Mesendoderm (in vitro differentiated cells): ENCODE data around the gene RBCK1.

Source experiments
- DNase-seq: peaks from one replicate; pipeline ENCODE4 v3.0.0; 2013
- H2AK5ac ChIP-seq: 2 replicates; pipeline ENCODE4 v1.6.1; 2013; ENCODE audit warnings: low read length, inconsistent platforms
- H2BK120ac ChIP-seq: 2 replicates; pipeline ENCODE4 v1.6.1; 2013; ENCODE audit warnings: low read depth, mild to moderate bottlenecking, low read length, moderate library complexity, mixed read lengths
- H2BK15ac ChIP-seq: replicated peaks from 2 replicates; pipeline ENCODE4 v1.6.1; 2013; ENCODE audit warnings: low read depth, mild to moderate bottlenecking, moderate library complexity
- H2BK5ac ChIP-seq: 2 replicates; pipeline ENCODE4 v1.6.1; 2013; ENCODE audit warnings: low read length, inconsistent platforms
- H3K18ac ChIP-seq: 2 replicates; pipeline ENCODE4 v1.6.1; 2013; ENCODE audit warnings: mild to moderate bottlenecking, low read length, mixed read lengths
- H3K23ac ChIP-seq: one replicate; pipeline ENCODE4 v1.6.1; 2013; ENCODE audit warnings: low read length
- H3K27ac ChIP-seq: 2 replicates; pipeline ENCODE4 v1.5.1; 2013; ENCODE audit warnings: low read depth, mild to moderate bottlenecking, inconsistent platforms, low read length, moderate library complexity
- H3K27me3 ChIP-seq: 2 replicates; pipeline ENCODE4 v1.6.1; 2013; ENCODE audit warnings: low read length, control low read depth, mild to moderate bottlenecking, inconsistent platforms; ENCODE audit not compliant: insufficient read depth, poor library complexity
- H3K36me3 ChIP-seq: 2 replicates; pipeline ENCODE4 v1.6.1; 2013; ENCODE audit warnings: low read length, inconsistent platforms; ENCODE audit not compliant: control insufficient read depth, insufficient read depth
- H3K4ac ChIP-seq: one replicate; pipeline ENCODE4 v1.6.1; 2013; ENCODE audit warnings: low read depth, mild to moderate bottlenecking, low read length, moderate library complexity
- H3K4me1 ChIP-seq: 2 replicates; pipeline ENCODE4 v1.6.1; 2013; ENCODE audit warnings: low read depth, low read length, inconsistent platforms; ENCODE audit not compliant: control insufficient read depth
- H3K4me2 ChIP-seq: 2 replicates; pipeline ENCODE4 v1.6.1; 2013; ENCODE audit warnings: low read length
- H3K4me3 ChIP-seq: 2 replicates; pipeline ENCODE4 v1.5.1; 2013; ENCODE audit warnings: mild to moderate bottlenecking, low read length
- H3K56ac ChIP-seq: one replicate; pipeline ENCODE4 v1.6.1; 2013; ENCODE audit warnings: low read length
- H3K79me1 ChIP-seq: 2 replicates; pipeline ENCODE4 v1.6.1; 2013; ENCODE audit warnings: low read length, inconsistent platforms
- H3K79me2 ChIP-seq: 2 replicates; pipeline ENCODE4 v1.6.1; 2013; ENCODE audit warnings: mild to moderate bottlenecking, low read length; ENCODE audit not compliant: control insufficient read depth, insufficient read depth
- H3K9ac ChIP-seq: 2 replicates; pipeline ENCODE4 v1.6.1; 2013; ENCODE audit warnings: low read length, inconsistent platforms
- H4K5ac ChIP-seq: one replicate; pipeline ENCODE4 v1.6.1; 2013; ENCODE audit warnings: low read length
- H4K8ac ChIP-seq: one replicate; pipeline ENCODE4 v1.6.1; 2013; ENCODE audit warnings: low read depth, mild to moderate bottlenecking, control low read depth, low read length, moderate library complexity
- WGBS: extraction: QIAGEN DNeasy Blood & Tissue Kit; methylation state at CpG from one replicate; pipeline ENCODE4 v1.1.7; 2013; ENCODE audit warnings: low lambda C conversion rate, missing lambda C conversion rate; ENCODE audit not compliant: insufficient coverage; ENCODE audit errors: extremely low coverage; 5-methylcytosine and 5-hydroxymethylcytosine counted together

The RBCK1 gene

GRCh38 chr20:428658-429200, 20.6 kb downstream of the RBCK1 start:
- Histone ChIP-seq H3K4me2 (no peak overlapping the region), H4K5ac (no peak overlapping the region), H3K23ac (no peak overlapping the region), H3K9ac (no peak overlapping the region), H3K56ac (no peak overlapping the region), H3K18ac (no peak overlapping the region), H4K8ac (no peak overlapping the region), H2AK5ac (no peak overlapping the region), H3K27ac (no peak overlapping the region), H3K36me3 (peaks cover 6% of the 10 kb centered on the region), H3K4me3 (no peak overlapping the region), H3K79me2 (no peaks in the 10 kb centered on the region), H2BK5ac (no peak overlapping the region), H2BK15ac (no peak overlapping the region), H3K27me3 (no peaks in the 10 kb centered on the region), H3K4me1 (no peaks in the 10 kb centered on the region), H3K4ac (no peak overlapping the region), H2BK120ac (no peak overlapping the region), H3K79me1 (no peaks in the 10 kb centered on the region)
- WGBS: no CpG with 5 or more reads among the region's 14 CpGs
- no peak for DNase-seq

- no peak overlapping the region for H2BK5ac ChIP-seq
- H3K4ac ChIP-seq: no peak overlapping the region
- no peak for DNase-seq
- H2BK15ac ChIP-seq: no peak overlapping the region
- H3K4me1 ChIP-seq: no peaks in the 10 kb centered on the region
- H3K27me3 ChIP-seq: no peaks in the 10 kb centered on the region
- no peak overlapping the region for H2AK5ac ChIP-seq
- no peak overlapping the region for H3K4me2 ChIP-seq
- no peak overlapping the region for H3K4me3 ChIP-seq
- no peak overlapping the region for H2BK120ac ChIP-seq
- no CpG with 5 or more reads among the region's 21 CpGs for WGBS
- no peak overlapping the region for H3K23ac ChIP-seq
- H4K5ac ChIP-seq: no peak overlapping the region
- H3K79me1 ChIP-seq: no peaks in the 10 kb centered on the region
- H4K8ac ChIP-seq: no peak overlapping the region
- H3K36me3 ChIP-seq: peaks cover 4% of the 10 kb centered on the region
- no peaks in the 10 kb centered on the region for H3K79me2 ChIP-seq
- H3K18ac ChIP-seq: no peak overlapping the region
- no peak overlapping the region for H3K9ac ChIP-seq
- H3K27ac ChIP-seq: no peak overlapping the region
- H3K56ac ChIP-seq: no peak overlapping the region
Measured at GRCh38 chr20:430091-430999, 22.2 kb downstream of the RBCK1 start.

GRCh38 chr20:431012-431904, 23.2 kb downstream of the RBCK1 start:
- H3K18ac ChIP-seq: no peak overlapping the region
- no peaks in the 10 kb centered on the region for H3K4me1 ChIP-seq
- no peaks in the 10 kb centered on the region for H3K79me2 ChIP-seq
- no peak overlapping the region for H3K4me3 ChIP-seq
- H2BK5ac ChIP-seq: no peak overlapping the region
- H3K23ac ChIP-seq: no peak overlapping the region
- no peaks in the 10 kb centered on the region for H3K27me3 ChIP-seq
- no peak overlapping the region for H4K5ac ChIP-seq
- H3K27ac ChIP-seq: no peak overlapping the region
- no peak overlapping the region for H3K4me2 ChIP-seq
- H3K4ac ChIP-seq: no peak overlapping the region
- H3K79me1 ChIP-seq: no peaks in the 10 kb centered on the region
- WGBS: no CpG with 5 or more reads among the region's 17 CpGs
- no peak overlapping the region for H2BK120ac ChIP-seq
- H3K9ac ChIP-seq: no peak overlapping the region
- no peak overlapping the region for H2AK5ac ChIP-seq
- no peak overlapping the region for H2BK15ac ChIP-seq
- peak; percentile 87 for DNase-seq
- no peak overlapping the region for H3K56ac ChIP-seq
- H3K36me3 ChIP-seq: peaks cover 4% of the 10 kb centered on the region
- H4K8ac ChIP-seq: no peak overlapping the region

DNA sequence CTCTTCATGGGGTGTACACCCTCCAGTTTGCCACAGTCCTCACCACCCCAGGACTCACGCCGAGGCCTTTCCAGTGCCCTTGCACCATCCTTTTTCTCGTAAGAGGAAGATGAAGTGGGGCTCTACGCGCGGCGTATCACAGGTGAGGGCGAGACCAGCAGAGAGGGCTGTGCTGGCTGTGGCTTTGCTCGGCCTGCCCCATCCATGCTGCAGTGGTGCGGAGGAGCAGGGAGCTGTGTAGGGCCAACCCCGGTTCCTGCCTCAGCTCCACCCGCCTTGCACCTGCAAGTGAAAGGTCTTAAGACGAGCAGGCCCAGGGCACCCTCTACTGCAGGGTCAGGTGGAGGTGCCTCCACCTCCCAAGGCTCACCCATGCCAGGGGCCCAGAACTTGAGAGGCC, 24.1 kb downstream of the RBCK1 start:
- H3K18ac ChIP-seq: no peak overlapping the region
- H4K8ac ChIP-seq: no peak overlapping the region
- whole genome bisulfite sequencing: no CpG with 5 or more reads among the region's 13 CpGs
- H3K79me2 ChIP-seq: no peaks in the 10 kb centered on the region
- no peak overlapping the region for H2BK5ac ChIP-seq
- H3K27me3 ChIP-seq: no peaks in the 10 kb centered on the region
- no peak overlapping the region for H3K4me2 ChIP-seq
- no peak overlapping the region for H3K23ac ChIP-seq
- H2BK15ac ChIP-seq: no peak overlapping the region
- no peak overlapping the region for H2AK5ac ChIP-seq
- no peak overlapping the region for H4K5ac ChIP-seq
- H3K56ac ChIP-seq: no peak overlapping the region
- no peak overlapping the region for H3K9ac ChIP-seq
- H3K79me1 ChIP-seq: no peaks in the 10 kb centered on the region
- H3K4ac ChIP-seq: no peak overlapping the region
- no peak overlapping the region for H2BK120ac ChIP-seq
- peaks cover 6% of the 10 kb centered on the region for H3K36me3 ChIP-seq
- no peak overlapping the region for H3K4me3 ChIP-seq
- no peak for DNase-seq
- H3K27ac ChIP-seq: no peak overlapping the region
- no peaks in the 10 kb centered on the region for H3K4me1 ChIP-seq

DNA sequence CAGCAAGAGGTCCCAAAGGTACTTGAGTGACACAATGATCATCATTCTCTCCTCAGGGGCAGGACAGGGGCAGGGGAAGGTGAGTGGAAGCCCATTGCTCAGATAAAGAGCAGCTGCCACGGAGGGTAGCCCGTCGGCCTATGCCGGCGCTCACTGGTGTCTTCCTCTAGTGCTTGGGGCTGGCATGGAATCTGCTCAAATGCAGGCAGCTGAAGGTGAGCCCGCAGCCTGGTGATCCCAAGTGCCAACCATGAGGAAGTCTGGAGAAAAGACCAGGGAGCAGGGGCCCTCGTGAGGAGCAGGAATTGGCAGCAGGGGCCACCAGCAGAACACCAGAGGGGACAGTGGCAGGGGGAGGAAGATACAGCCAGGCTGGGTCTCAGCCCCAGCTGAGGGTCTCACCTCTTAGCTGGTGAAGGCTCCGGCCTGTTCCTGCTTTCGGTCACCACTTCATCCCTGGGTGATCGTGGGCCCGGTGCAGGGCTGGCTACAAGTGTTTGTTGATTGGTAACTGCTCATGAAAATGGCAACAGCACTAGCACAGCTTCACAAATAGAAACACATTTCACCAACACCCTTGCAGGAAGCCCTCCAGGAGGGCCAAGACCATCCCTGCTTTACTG, 24.7 kb downstream of the RBCK1 start:
- H2BK5ac ChIP-seq: no peak overlapping the region
- H3K18ac ChIP-seq: no peak overlapping the region
- H3K4ac ChIP-seq: no peak overlapping the region
- H3K56ac ChIP-seq: no peak overlapping the region
- no peak overlapping the region for H2BK15ac ChIP-seq
- no peak overlapping the region for H3K4me3 ChIP-seq
- DNase-seq: no peak
- H4K8ac ChIP-seq: no peak overlapping the region
- no peaks in the 10 kb centered on the region for H3K79me2 ChIP-seq
- WGBS: no CpG with 5 or more reads among the region's 11 CpGs
- no peak overlapping the region for H2BK120ac ChIP-seq
- no peak overlapping the region for H3K23ac ChIP-seq
- no peak overlapping the region for H4K5ac ChIP-seq
- H3K4me2 ChIP-seq: no peak overlapping the region
- H3K27me3 ChIP-seq: no peaks in the 10 kb centered on the region
- peaks cover 6% of the 10 kb centered on the region for H3K36me3 ChIP-seq
- H3K27ac ChIP-seq: no peak overlapping the region
- no peaks in the 10 kb centered on the region for H3K4me1 ChIP-seq
- H3K9ac ChIP-seq: no peak overlapping the region
- H3K79me1 ChIP-seq: no peaks in the 10 kb centered on the region
- H2AK5ac ChIP-seq: no peak overlapping the region
